GM12878 (cell line): ENCODE results near the gene HS6ST3. TPM values are rescaled to one million over a fixed set of nuclear protein-coding genes. Genes with fewer than 3 reads are reported as not detected.

Source experiments
- ATAC-seq: fragments of 200-7000 bp; cut with Tn5 transposase; 3 replicates; pipeline ENCODE4 v1.9.1; 2020; ENCODE audit warnings: mild to moderate bottlenecking, moderate library complexity
- BruUV-seq: library from RNA; stranded (reverse); fragments of 400-500 nt; replicated peaks from 2 replicates; lab custom pipeline; 2021; lab: Mats Ljungman, UMichigan
- CTCF ChIA-PET: fragments of 300-600 bp; sonication (Branson Sonifier 250); formaldehyde crosslinking; extraction: SDS; loops from one replicate; lab custom pipeline; 2021; ENCODE audit warnings: inconsistent platforms; lab: Yijun Ruan, JAX
- POLR2A ChIA-PET: fragments of 350-600 bp; formaldehyde crosslinking; extraction: SDS; loops from one replicate; lab custom pipeline; 2021; ENCODE audit warnings: inconsistent platforms; lab: Charles Lee
- RAD21 ChIA-PET: fragments of 300-600 bp; sonication (Branson Sonifier 250); formaldehyde crosslinking; loops from one replicate; lab custom pipeline; 2023; ENCODE audit warnings: antibody characterized with exemption; ENCODE audit not compliant: unreplicated experiment; lab: Charles Lee
- SMC1A ChIA-PET: fragments of 300-600 bp; sonication (Branson Sonifier 250); formaldehyde crosslinking; loops from one replicate; lab custom pipeline; 2023; ENCODE audit not compliant: unreplicated experiment, uncharacterized antibody; lab: Charles Lee
- DNase-seq: peaks from one replicate; pipeline ENCODE4 v3.0.0-alpha.2; 2011; ENCODE audit warnings: low read depth, low spot score
- FAIRE-seq: peaks from 3 replicates; lab custom pipeline; 2011; peaks lifted over from hg19 to GRCh38; lab: Jason Lieb, UNC
- H2AFZ ChIP-seq: 2 replicates; pipeline ENCODE4 v1.6.0; 2011; ENCODE audit warnings: low read depth, low read length, control low read depth; ENCODE audit not compliant: control insufficient read depth
- H3K27ac ChIP-seq: 2 replicates; pipeline ENCODE4 v1.5.1; 2011; ENCODE audit warnings: control low read depth; ENCODE audit not compliant: control insufficient read depth, insufficient read depth
- H3K27me3 ChIP-seq, 2 experiments: replicated peaks in 1 of 2; 2 replicates each; pipeline versions ENCODE4 v1.6.0 to v1.6.1; 2011; ENCODE audit warnings: low read length in 1 of 2; ENCODE audit not compliant: control insufficient read depth in 2 of 2, insufficient read depth in 2 of 2
- H3K36me3 ChIP-seq, 2 experiments: 2 replicates each; pipeline ENCODE4 v1.5.1; 2011; ENCODE audit warnings: low read length in 1 of 2; ENCODE audit not compliant: control insufficient read depth in 2 of 2, insufficient read depth in 2 of 2
- H3K4me1 ChIP-seq: 2 replicates; pipeline ENCODE4 v1.6.1; 2011; ENCODE audit warnings: mild to moderate bottlenecking, low read length, moderate library complexity, mixed read lengths; ENCODE audit not compliant: control insufficient read depth, insufficient read depth
- H3K4me2 ChIP-seq: 2 replicates; pipeline ENCODE4 v1.6.0; 2011; ENCODE audit warnings: control low read depth; ENCODE audit not compliant: control insufficient read depth, insufficient read depth
- H3K4me3 ChIP-seq: fragments of 200-600 bp; sonication (generic); 2 replicates; pipeline ENCODE4 v1.5.1; 2016
- H3K79me2 ChIP-seq: 2 replicates; pipeline ENCODE4 v1.6.0; 2011; ENCODE audit warnings: low read length; ENCODE audit not compliant: control insufficient read depth, insufficient read depth
- H3K9ac ChIP-seq: 2 replicates; pipeline ENCODE4 v1.8.0; 2011; ENCODE audit warnings: low read length, control low read depth, mixed read lengths; ENCODE audit not compliant: control insufficient read depth, insufficient read depth
- H3K9me3 ChIP-seq: replicated peaks from 3 replicates; pipeline ENCODE4 v1.5.1; 2011; ENCODE audit warnings: mild to moderate bottlenecking, low read length; ENCODE audit not compliant: control insufficient read depth, insufficient read depth
- H4K20me1 ChIP-seq: 2 replicates; pipeline ENCODE4 v1.6.0; 2011; ENCODE audit not compliant: control insufficient read depth, insufficient read depth
- BMI1 ChIP-seq: fragments of 450-650 bp; IDR thresholded peaks from 2 replicates; pipeline ENCODE4 v1.6.1; 2016; ENCODE audit warnings: mild to moderate bottlenecking, moderate library complexity, borderline replicate concordance
- ESRRA ChIP-seq: IDR thresholded peaks from 2 replicates; pipeline ENCODE4 v1.6.1; 2012; ENCODE audit warnings: mild to moderate bottlenecking, low read length, improper control_type of control experiment
- FOS ChIP-seq: IDR thresholded peaks from 3 replicates; pipeline ENCODE4 v1.6.1; 2011; ENCODE audit warnings: borderline replicate concordance; ENCODE audit not compliant: insufficient read length; ENCODE audit errors: extremely low read depth
- KAT2A ChIP-seq: conservative IDR thresholded peaks from 2 replicates; pipeline ENCODE4 v1.6.1; 2011; ENCODE audit warnings: low read depth, low read length; ENCODE audit not compliant: control insufficient read depth
- KLF5 ChIP-seq: fragments of 450-650 bp; IDR thresholded peaks from 2 replicates; pipeline ENCODE4 v1.6.1; 2014; ENCODE audit warnings: mild to moderate bottlenecking; ENCODE audit not compliant: partially characterized antibody
- MEF2B ChIP-seq: fragments of 450-650 bp; IDR thresholded peaks from 2 replicates; pipeline ENCODE4 v1.6.1; 2018; ENCODE audit warnings: mild to moderate bottlenecking, moderate library complexity; ENCODE audit not compliant: partially characterized antibody, poor library complexity, severe bottlenecking
- NBN ChIP-seq: fragments of 450-650 bp; IDR thresholded peaks from 2 replicates; pipeline ENCODE4 v1.6.1; 2016
- NFIC ChIP-seq: IDR thresholded peaks from 2 replicates; pipeline ENCODE4 v1.6.1; 2012; ENCODE audit warnings: low read depth, mild to moderate bottlenecking, inconsistent platforms, low read length, moderate library complexity
- NRF1 ChIP-seq: conservative IDR thresholded peaks from 2 replicates; pipeline ENCODE4 v1.6.1; 2011; ENCODE audit warnings: mild to moderate bottlenecking, low read depth, low read length, improper control_type of control experiment
- RBBP5 ChIP-seq: fragments of 200-600 bp; sonication (generic); conservative IDR thresholded peaks from 2 replicates; pipeline ENCODE4 v1.6.1; 2016
- RELB ChIP-seq: fragments of 450-650 bp; IDR thresholded peaks from 2 replicates; pipeline ENCODE4 v1.6.1; 2017; ENCODE audit warnings: low read depth, mild to moderate bottlenecking, moderate library complexity
- ZNF207 ChIP-seq: fragments of 450-650 bp; IDR thresholded peaks from 2 replicates; pipeline ENCODE4 v1.6.1; 2014; ENCODE audit warnings: antibody characterized with exemption, mild to moderate bottlenecking, borderline replicate concordance
- WGBS: methylation state at CpG from one replicate; pipeline ENCODE4 v1.1.6; 2016; ENCODE audit warnings: low lambda C conversion rate; ENCODE audit not compliant: insufficient replicate concordance, insufficient coverage; ENCODE audit errors: missing lambda C conversion rate; 5-methylcytosine and 5-hydroxymethylcytosine counted together
- in situ Hi-C: fragments of 300-500 bp; cut with MboI; formaldehyde crosslinking; loops from 9 replicates; pipeline ENCODE4 v1.14.3; 2018; ENCODE audit warnings: mixed read lengths
- intact Hi-C: fragments of 100-400 bp; cut with micrococcal nuclease; formaldehyde crosslinking; loops from one replicate; pipeline ENCODE4 v1.14.2; 2022; ENCODE audit not compliant: unreplicated experiment
- polyA plus RNA-seq, 11 experiments: library from polyadenylated mRNA; depleted of rRNA in 4 of 11; unstranded in 6 of 11; stranded (reverse) in 5 of 11; fragments of >200 nt; fragmentation: Nextera tagmentation in 4 of 11; fragmentation: Illumina TruSeq in 1 of 11; extraction: Ambion mirVana in 4 of 11; extraction: Trizol in 1 of 11; gene quantifications; 1 replicate in 1 of 11; 2 replicates in 10 of 11; pipeline versions ENCODE4 v1.2.1 to v1.2.3, GENCODE V29; 2011 to 2016; ENCODE audit warnings: inconsistent platforms in 2 of 11, missing spikeins in 2 of 11, low read depth in 1 of 11
- total RNA-seq, 4 experiments: library from RNA; depleted of rRNA in 3 of 4; stranded (reverse); fragments of >200 nt in 3 of 4; fragmentation: Illumina TruSeq in 1 of 4; extraction: Trizol in 1 of 4; gene quantifications; 2 replicates each; pipeline versions ENCODE4 v1.2.1 to v1.2.3, GENCODE V29; 2013 to 2021
- TF ChIP-seq, protein P1 (sequence below): fragments of 450-650 bp; IDR thresholded peaks from 2 replicates; pipeline ENCODE4 v1.6.1; 2017; ENCODE audit warnings: mild to moderate bottlenecking, moderate library complexity

HS6ST3 gene
- total and polyA plus RNA-seq, 10 of the 15 experiments (the other 5 are each of a cell fraction or from before 2014, with no cell fraction given) = under 0.01 to 2.9 TPM; not detected in 8

DNA sequence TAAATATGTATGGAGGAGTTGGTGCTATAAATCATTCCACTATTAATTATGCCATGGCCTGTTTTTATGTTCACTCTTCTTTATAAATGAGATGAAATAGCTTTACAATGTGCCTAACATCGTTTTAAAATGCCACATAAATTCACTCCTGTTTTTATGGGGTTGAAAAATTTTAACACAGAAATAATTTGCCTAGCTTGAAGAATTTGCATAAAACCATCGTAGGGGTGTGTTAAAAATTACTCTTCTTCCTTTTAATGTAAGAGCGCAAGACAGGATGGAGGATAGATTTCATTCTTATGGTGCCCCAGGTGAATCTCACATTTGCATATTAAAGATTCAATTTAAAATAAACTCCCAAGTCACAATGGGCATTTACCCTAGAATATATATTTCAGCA lies 456.6 kb downstream of the HS6ST3 start:
- no peak for TF ChIP-seq KLF5
- TF ChIP-seq RBBP5 = no peak
- TF ChIP-seq ESRRA = no peak
- no peak for TF ChIP-seq FOS
- TF ChIP-seq KAT2A = no peak
- TF ChIP-seq, protein P1, sequence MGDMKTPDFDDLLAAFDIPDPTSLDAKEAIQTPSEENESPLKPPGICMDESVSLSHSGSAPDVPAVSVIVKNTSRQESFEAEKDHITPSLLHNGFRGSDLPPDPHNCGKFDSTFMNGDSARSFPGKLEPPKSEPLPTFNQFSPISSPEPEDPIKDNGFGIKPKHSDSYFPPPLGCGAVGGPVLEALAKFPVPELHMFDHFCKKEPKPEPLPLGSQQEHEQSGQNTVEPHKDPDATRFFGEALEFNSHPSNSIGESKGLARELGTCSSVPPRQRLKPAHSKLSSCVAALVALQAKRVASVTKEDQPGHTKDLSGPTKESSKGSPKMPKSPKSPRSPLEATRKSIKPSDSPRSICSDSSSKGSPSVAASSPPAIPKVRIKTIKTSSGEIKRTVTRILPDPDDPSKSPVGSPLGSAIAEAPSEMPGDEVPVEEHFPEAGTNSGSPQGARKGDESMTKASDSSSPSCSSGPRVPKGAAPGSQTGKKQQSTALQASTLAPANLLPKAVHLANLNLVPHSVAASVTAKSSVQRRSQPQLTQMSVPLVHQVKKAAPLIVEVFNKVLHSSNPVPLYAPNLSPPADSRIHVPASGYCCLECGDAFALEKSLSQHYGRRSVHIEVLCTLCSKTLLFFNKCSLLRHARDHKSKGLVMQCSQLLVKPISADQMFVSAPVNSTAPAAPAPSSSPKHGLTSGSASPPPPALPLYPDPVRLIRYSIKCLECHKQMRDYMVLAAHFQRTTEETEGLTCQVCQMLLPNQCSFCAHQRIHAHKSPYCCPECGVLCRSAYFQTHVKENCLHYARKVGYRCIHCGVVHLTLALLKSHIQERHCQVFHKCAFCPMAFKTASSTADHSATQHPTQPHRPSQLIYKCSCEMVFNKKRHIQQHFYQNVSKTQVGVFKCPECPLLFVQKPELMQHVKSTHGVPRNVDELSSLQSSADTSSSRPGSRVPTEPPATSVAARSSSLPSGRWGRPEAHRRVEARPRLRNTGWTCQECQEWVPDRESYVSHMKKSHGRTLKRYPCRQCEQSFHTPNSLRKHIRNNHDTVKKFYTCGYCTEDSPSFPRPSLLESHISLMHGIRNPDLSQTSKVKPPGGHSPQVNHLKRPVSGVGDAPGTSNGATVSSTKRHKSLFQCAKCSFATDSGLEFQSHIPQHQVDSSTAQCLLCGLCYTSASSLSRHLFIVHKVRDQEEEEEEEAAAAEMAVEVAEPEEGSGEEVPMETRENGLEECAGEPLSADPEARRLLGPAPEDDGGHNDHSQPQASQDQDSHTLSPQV = no peak
- no peak for TF ChIP-seq BMI1
- no peak for TF ChIP-seq MEF2B
- no peak for TF ChIP-seq ZNF207
- TF ChIP-seq NFIC = no peak
- TF ChIP-seq NBN = no peak
- TF ChIP-seq NRF1 = no peak
- no peak for TF ChIP-seq RELB
- TF ChIP-seq, all 136 proteins: peak for 0
- H3K9ac ChIP-seq = no peak overlapping the region
- H3K4me1 ChIP-seq = no peaks in the 10 kb centered on the region
- ATAC-seq (no peak), DNase-seq (no peak), FAIRE-seq (no peak)
- H3K4me2 ChIP-seq = no peak overlapping the region
- POLR2A ChIA-PET = no interaction called here
- intact Hi-C loops = no loop called here
- no TSS peak for BruUV-seq
- no peak overlapping the region for H3K27ac ChIP-seq
- no peak overlapping the region for H3K4me3 ChIP-seq
- H3K36me3 ChIP-seq = no peaks in the 10 kb centered on the region
- no peaks in the 10 kb centered on the region for H3K27me3 ChIP-seq
- no peaks in the 10 kb centered on the region for H4K20me1 ChIP-seq
- CTCF ChIA-PET = no interaction called here
- RAD21 ChIA-PET = no interaction called here
- no peak overlapping the region for H2AFZ ChIP-seq
- H3K79me2 ChIP-seq = no peaks in the 10 kb centered on the region
- in situ Hi-C loops = no loop called here
- H3K9me3 ChIP-seq = no peaks in the 10 kb centered on the region
- SMC1A ChIA-PET = interaction anchor here (1.2 to 1.6 kb wide), 2 partner anchors 11 to 13 kb away, joined by 3 to 4 read pairs; no protein-coding TSS in a partner anchor
- WGBS = 32% methylated on average over 3 of the region's 3 CpGs
